Nephron (organoid): ENCODE results near the gene PLAGL2.
"Not testable (repeated sequence)": the region's sequence is repeated elsewhere in the genome, so short reads cannot be mapped to it uniquely, and the experiment has no call there.

Experiments
- H3K27ac Mint-ChIP-seq, 3 experiments: 2 replicates each; pipeline ENCODE4 v1.8.0; 2020; ENCODE audit warnings: mixed read lengths in 3 of 3, mild to moderate bottlenecking in 2 of 3, moderate library complexity in 1 of 3
- H3K27me3 Mint-ChIP-seq: 2 replicates; pipeline ENCODE4 v1.8.0; 2021; ENCODE audit warnings: low read depth, mild to moderate bottlenecking, moderate library complexity, mixed read lengths
- H3K36me3 Mint-ChIP-seq: 2 replicates; pipeline ENCODE4 v1.8.0; 2020; ENCODE audit warnings: low read depth, mixed read lengths
- H3K4me1 Mint-ChIP-seq: 2 replicates; pipeline ENCODE4 v1.8.0; 2020; ENCODE audit warnings: mixed read lengths
- H3K4me3 Mint-ChIP-seq, 3 experiments: 2 replicates each; pipeline ENCODE4 v1.8.0; 2020; ENCODE audit warnings: mild to moderate bottlenecking in 3 of 3, mixed read lengths in 3 of 3, moderate library complexity in 2 of 3
- H3K9me3 Mint-ChIP-seq: 2 replicates; pipeline ENCODE4 v1.8.0; 2020; ENCODE audit warnings: mixed read lengths
- TF ChIP-seq, protein P1 (sequence below), 3 experiments: fragments of 200-600 bp; sonication (generic); IDR thresholded peaks; one replicate each; pipeline ENCODE4 v1.5.0; 2021; ENCODE audit warnings: antibody characterized with exemption in 3 of 3; ENCODE audit not compliant: unreplicated experiment in 3 of 3

The PLAGL2 gene

DNA sequence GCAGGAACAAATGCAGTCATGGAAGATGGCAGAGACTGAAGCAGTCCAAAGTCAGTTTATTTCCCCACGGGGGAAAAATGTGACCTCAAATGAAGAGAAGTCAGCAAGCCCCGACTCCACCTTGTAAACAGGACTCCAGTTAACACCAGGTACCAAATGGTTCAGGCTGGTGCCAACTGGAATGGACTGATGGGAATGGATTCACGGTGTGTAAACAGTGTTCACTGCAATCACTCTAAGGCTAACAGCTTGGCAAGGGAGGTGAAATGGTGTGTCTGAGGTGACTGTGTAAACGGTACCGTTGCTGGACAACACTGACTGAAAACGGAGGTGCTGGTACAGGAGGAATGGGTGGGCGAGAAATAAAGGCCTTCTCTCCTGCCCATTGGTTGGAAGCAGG is 12.0 kb downstream of the PLAGL2 start:
- H3K9me3 Mint-ChIP-seq = no peaks in the 10 kb centered on the region
- TF ChIP-seq, protein P1, sequence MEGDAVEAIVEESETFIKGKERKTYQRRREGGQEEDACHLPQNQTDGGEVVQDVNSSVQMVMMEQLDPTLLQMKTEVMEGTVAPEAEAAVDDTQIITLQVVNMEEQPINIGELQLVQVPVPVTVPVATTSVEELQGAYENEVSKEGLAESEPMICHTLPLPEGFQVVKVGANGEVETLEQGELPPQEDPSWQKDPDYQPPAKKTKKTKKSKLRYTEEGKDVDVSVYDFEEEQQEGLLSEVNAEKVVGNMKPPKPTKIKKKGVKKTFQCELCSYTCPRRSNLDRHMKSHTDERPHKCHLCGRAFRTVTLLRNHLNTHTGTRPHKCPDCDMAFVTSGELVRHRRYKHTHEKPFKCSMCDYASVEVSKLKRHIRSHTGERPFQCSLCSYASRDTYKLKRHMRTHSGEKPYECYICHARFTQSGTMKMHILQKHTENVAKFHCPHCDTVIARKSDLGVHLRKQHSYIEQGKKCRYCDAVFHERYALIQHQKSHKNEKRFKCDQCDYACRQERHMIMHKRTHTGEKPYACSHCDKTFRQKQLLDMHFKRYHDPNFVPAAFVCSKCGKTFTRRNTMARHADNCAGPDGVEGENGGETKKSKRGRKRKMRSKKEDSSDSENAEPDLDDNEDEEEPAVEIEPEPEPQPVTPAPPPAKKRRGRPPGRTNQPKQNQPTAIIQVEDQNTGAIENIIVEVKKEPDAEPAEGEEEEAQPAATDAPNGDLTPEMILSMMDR (IDR thresholded peaks at IDR 0.05; ENCODE audit: unreplicated experiment in 3 of 3) = no peak
- no peak overlapping the region for H3K27ac Mint-ChIP-seq
- H3K4me3 Mint-ChIP-seq = no peak overlapping the region
- H3K27me3 Mint-ChIP-seq = no peaks in the 10 kb centered on the region
- peaks cover 6% of the 10 kb centered on the region for H3K4me1 Mint-ChIP-seq
- peaks cover 55% of the 10 kb centered on the region for H3K36me3 Mint-ChIP-seq

DNA sequence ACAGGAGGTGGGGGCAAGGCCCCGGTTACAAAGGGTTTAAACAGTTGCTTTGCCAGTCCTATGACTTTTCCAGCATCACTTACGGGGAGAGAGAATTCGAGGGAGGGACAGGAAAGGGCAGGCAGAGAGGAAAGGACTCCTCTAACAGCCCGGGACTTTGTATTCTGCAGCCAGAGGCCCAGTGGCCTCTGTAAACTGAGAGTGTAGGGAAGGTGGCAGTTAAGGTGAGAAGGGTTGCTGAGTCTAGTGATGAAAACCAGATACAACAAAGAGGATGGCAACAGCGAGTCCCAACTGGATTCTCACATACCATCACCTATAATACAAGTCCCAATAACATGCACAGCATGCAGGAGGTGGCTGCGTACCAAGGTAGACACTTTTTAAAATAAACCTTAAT is 13.5 kb downstream of the PLAGL2 start:
- Mint-ChIP-seq H3K4me3 (no peak overlapping the region), H3K27me3 (no peaks in the 10 kb centered on the region), H3K4me1 (peaks cover 9% of the 10 kb centered on the region), H3K9me3 (no peaks in the 10 kb centered on the region), H3K27ac (no peak overlapping the region), H3K36me3 (peaks cover 48% of the 10 kb centered on the region)
- TF ChIP-seq, protein P1 (IDR thresholded peaks at IDR 0.05; ENCODE audit: unreplicated experiment in 3 of 3) = no peak

DNA sequence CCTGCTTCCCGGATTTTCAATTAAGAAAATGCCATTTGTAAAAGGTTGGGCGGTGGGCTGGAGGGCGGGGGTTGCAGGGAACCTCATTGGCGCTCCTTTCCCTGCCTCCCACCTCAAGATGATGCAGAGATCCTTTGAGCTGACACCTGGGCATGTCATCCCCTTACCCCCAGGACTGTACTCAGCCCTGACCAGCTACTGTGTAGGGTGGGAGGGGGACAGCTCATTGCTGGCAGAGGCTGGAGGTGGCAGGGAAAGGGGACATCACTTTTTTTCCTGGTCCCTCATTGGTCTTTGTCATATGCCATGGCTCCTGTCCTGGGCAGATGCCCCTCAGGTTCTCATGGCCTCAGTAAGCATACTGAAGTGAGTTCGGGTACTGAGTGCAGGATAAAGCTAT is 14.2 kb downstream of the PLAGL2 start:
- H3K27ac Mint-ChIP-seq, H3K27me3 Mint-ChIP-seq, H3K9me3 Mint-ChIP-seq, H3K4me3 Mint-ChIP-seq: not testable (repeated sequence)
- H3K36me3 Mint-ChIP-seq = peaks cover 44% of the 10 kb centered on the region
- H3K4me1 Mint-ChIP-seq = peaks cover 14% of the 10 kb centered on the region

DNA sequence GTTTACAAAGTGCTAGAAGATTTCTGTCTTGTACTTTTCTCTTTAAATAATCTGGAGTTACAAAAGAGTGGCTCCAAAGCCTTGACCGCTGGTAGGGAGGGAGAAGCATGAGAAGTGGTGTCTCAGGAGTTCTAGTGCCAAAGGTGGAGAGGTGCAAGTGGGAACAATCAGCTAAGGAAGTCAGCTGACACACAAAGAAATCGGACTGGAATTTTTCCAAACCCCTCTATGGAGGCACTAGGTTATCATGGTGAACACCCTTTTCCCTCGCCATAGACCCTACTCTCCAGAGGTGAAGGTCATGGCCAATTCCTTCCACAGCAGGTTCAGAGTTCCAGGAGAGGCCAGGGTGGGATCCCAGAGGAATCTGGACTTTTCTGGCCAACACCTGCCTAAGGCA is 14.8 kb downstream of the PLAGL2 start:
- H3K27me3 Mint-ChIP-seq = no peaks in the 10 kb centered on the region
- H3K27ac Mint-ChIP-seq = peak overlapping the region in 1 of 3 experiments; percentile 33
- peaks cover 14% of the 10 kb centered on the region for H3K4me1 Mint-ChIP-seq
- peak overlapping the region in 2 of 3 experiments; percentile 26 to 29 for H3K4me3 Mint-ChIP-seq
- TF ChIP-seq, protein P1 (IDR thresholded peaks at IDR 0.05; ENCODE audit: unreplicated experiment in 3 of 3) = no peak
- no peaks in the 10 kb centered on the region for H3K9me3 Mint-ChIP-seq
- peaks cover 41% of the 10 kb centered on the region for H3K36me3 Mint-ChIP-seq

DNA sequence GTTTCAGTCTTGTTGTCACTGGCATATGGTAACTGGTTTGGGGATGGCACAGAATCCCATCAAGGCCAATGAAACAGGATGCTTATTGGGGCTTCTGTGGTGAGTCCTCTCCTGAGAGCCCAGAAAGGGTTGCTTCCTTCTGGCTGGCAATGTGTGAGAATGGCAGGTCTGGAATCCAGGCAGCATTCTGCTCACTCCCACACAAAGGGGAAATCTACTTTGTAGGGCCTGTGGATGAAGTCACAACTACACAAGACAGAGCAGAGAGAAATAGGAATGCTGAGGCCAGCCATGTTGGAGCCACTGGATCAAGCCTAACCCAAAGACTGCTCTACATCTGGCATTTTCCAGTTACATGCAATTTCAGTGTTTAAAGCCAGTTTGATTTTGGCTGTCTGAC is 15.7 kb downstream of the PLAGL2 start:
- Mint-ChIP-seq H3K27me3 (no peaks in the 10 kb centered on the region), H3K9me3 (no peaks in the 10 kb centered on the region), H3K4me1 (peaks cover 14% of the 10 kb centered on the region), H3K36me3 (peaks cover 33% of the 10 kb centered on the region), H3K27ac (peak overlapping the region in 2 of 3 experiments; percentile 33 to 37), H3K4me3 (peak overlapping the region in 2 of 3 experiments; percentile 61 to 85)
- TF ChIP-seq, protein P1 (IDR thresholded peaks at IDR 0.05; ENCODE audit: unreplicated experiment in 3 of 3) = no peak

DNA sequence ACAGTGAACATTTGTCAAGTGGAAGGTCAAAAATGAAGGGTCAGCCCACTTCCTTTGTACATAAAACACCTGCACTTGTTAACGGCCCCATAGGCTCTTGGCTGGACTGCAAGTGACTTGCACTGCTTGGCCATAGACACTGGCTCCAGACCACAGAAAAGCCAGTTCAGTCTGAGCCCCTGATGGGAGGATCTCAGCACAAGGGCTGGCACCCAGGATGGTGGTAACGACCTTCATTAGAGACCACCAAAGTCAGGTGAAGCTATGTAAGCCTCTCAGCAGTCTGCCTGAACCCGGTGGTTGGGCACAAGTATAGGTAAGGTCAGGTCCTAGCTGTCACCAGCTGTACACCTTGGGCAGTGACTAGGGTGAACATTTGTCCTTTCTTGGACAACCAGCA is 16.1 kb downstream of the PLAGL2 start:
- H3K27me3 Mint-ChIP-seq = no peaks in the 10 kb centered on the region
- peak overlapping the region; percentile 50 to 86 (median 56) for H3K27ac Mint-ChIP-seq
- H3K9me3 Mint-ChIP-seq = no peaks in the 10 kb centered on the region
- peak overlapping the region; percentile 85 to 87 (median 86) for H3K4me3 Mint-ChIP-seq
- H3K4me1 Mint-ChIP-seq = peaks cover 14% of the 10 kb centered on the region
- TF ChIP-seq, protein P1 (IDR thresholded peaks at IDR 0.05; ENCODE audit: unreplicated experiment in 3 of 3) = no peak
- H3K36me3 Mint-ChIP-seq = peaks cover 32% of the 10 kb centered on the region
